ENCODE results near the gene GSTO1. TPM values are rescaled to one million over a fixed set of nuclear protein-coding genes. Genes with fewer than 3 reads are reported as not detected.

The GSTO1 gene
- total RNA-seq, 1 experiment from 2014 or later: 126 TPM

DNA sequence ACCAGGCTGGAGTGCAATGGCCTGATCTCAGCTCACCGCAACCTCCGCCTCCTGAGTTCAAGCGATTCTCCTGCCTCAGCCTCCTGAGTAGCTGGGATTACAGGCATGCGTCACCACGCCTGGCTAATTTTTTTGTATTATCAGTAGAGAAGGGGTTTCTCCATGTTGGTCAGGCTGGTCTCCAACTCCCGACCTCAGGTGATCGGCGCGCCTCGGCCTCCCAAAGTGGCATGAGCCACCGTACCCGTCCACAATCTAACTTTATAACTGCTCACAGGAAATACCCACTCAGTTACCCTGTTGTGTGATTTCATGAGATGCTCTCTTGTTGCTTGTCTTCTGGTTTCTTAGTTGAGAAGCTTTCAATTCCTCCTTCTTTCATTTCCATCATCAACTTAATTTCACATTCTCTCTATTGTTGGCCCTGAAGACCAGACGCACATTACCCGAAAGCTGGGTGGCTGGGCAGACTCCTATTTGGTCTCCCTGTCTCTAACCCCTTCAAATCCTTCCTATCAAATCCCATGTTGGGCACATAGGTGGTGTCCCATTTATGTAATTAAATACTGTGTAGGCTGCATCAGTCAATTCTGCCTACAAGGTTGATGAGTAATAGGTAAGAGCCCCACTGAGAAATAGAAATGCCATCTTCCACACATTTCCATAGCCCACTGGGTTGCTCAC is 13.2 kb downstream of the GSTO1 start:
- Histone ChIP-seq H3K27me3 (replicated peaks; ENCODE audit: insufficient read depth, low read depth, low read length, poor library complexity) (no peaks in the 10 kb centered on the region), H3K9me3 (ENCODE audit: low read depth, low read length, poor library complexity, severe bottlenecking) (no peaks in the 10 kb centered on the region), H3K36me3 (ENCODE audit: insufficient read depth, low read length, poor library complexity, severe bottlenecking) (peaks cover 49% of the 10 kb centered on the region), H3K27ac (ENCODE audit: low read depth, low read length, poor library complexity, severe bottlenecking) (no peak overlapping the region), H3K4me1 (ENCODE audit: insufficient read depth, low read length, poor library complexity, severe bottlenecking) (peaks cover 11% of the 10 kb centered on the region), H3K4me3 (ENCODE audit: low read depth, low read length, poor library complexity, severe bottlenecking) (peak overlapping the region; percentile 68)
- POLR2A ChIA-PET (ENCODE audit: low non-redundant PET): no interaction called here
- CTCF ChIA-PET: no interaction called here
- intact Hi-C loops (cut with micrococcal nuclease; ENCODE audit: unreplicated experiment): loop anchor here (5.0 kb wide), 1 partner anchor 381 kb away; no protein-coding TSS in a partner anchor
- DNase-seq (ENCODE audit: low spot score): no peak
- TF ChIP-seq, protein P1, sequence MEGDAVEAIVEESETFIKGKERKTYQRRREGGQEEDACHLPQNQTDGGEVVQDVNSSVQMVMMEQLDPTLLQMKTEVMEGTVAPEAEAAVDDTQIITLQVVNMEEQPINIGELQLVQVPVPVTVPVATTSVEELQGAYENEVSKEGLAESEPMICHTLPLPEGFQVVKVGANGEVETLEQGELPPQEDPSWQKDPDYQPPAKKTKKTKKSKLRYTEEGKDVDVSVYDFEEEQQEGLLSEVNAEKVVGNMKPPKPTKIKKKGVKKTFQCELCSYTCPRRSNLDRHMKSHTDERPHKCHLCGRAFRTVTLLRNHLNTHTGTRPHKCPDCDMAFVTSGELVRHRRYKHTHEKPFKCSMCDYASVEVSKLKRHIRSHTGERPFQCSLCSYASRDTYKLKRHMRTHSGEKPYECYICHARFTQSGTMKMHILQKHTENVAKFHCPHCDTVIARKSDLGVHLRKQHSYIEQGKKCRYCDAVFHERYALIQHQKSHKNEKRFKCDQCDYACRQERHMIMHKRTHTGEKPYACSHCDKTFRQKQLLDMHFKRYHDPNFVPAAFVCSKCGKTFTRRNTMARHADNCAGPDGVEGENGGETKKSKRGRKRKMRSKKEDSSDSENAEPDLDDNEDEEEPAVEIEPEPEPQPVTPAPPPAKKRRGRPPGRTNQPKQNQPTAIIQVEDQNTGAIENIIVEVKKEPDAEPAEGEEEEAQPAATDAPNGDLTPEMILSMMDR (conservative IDR thresholded peaks at IDR 0.05; ENCODE audit: low read depth, low read length): no peak
- no peak for TF ChIP-seq EZH2 (IDR thresholded peaks at IDR 0.05; ENCODE audit: borderline replicate concordance, low read depth, low read length, poor library complexity, severe bottlenecking)
- no TSS peak for BruUV-seq (replicated peaks)

DNA sequence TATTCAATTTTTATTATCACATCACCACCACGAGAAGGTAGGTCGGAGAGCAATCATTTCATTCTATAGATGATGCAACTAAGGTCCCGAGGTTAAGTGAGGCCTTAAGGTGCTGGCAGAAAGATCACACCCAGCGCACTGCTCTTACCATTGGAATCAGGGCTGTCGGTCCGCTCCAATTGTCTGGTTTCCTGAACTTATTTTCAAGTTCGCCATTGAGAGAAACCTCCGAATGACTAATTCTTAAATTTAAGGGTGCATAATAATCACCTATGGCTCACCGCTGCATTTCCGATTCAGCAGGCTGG is 13.7 kb downstream of the GSTO1 start:
- Histone ChIP-seq H3K27me3 (replicated peaks; ENCODE audit: insufficient read depth, low read depth, low read length, poor library complexity) (no peaks in the 10 kb centered on the region), H3K27ac (ENCODE audit: low read depth, low read length, poor library complexity, severe bottlenecking) (peak overlapping the region; percentile 81), H3K4me3 (ENCODE audit: low read depth, low read length, poor library complexity, severe bottlenecking) (peak overlapping the region; percentile 68), H3K9me3 (ENCODE audit: low read depth, low read length, poor library complexity, severe bottlenecking) (no peaks in the 10 kb centered on the region), H3K36me3 (ENCODE audit: insufficient read depth, low read length, poor library complexity, severe bottlenecking) (peaks cover 44% of the 10 kb centered on the region), H3K4me1 (ENCODE audit: insufficient read depth, low read length, poor library complexity, severe bottlenecking) (peaks cover 11% of the 10 kb centered on the region)
- POLR2A ChIA-PET (ENCODE audit: low non-redundant PET): interaction anchor here (0.6 kb wide), 1 partner anchor 168 kb away, joined by 3 read pairs; no protein-coding TSS in a partner anchor
- TSS peak; percentile 69 for BruUV-seq (replicated peaks)
- TF ChIP-seq, protein P1 (conservative IDR thresholded peaks at IDR 0.05; ENCODE audit: low read depth, low read length): no peak
- TF ChIP-seq EZH2 (IDR thresholded peaks at IDR 0.05; ENCODE audit: borderline replicate concordance, low read depth, low read length, poor library complexity, severe bottlenecking): no peak
- no peak for DNase-seq (ENCODE audit: low spot score)
- CTCF ChIA-PET: interaction anchor here (1.0 kb wide), 1 partner anchor 85 kb away, joined by 5 read pairs; the partner anchor contains the start of gene CFAP58
- intact Hi-C loops (cut with micrococcal nuclease; ENCODE audit: unreplicated experiment): loop anchor here (5.0 kb wide), 1 partner anchor 381 kb away; no protein-coding TSS in a partner anchor

DNA sequence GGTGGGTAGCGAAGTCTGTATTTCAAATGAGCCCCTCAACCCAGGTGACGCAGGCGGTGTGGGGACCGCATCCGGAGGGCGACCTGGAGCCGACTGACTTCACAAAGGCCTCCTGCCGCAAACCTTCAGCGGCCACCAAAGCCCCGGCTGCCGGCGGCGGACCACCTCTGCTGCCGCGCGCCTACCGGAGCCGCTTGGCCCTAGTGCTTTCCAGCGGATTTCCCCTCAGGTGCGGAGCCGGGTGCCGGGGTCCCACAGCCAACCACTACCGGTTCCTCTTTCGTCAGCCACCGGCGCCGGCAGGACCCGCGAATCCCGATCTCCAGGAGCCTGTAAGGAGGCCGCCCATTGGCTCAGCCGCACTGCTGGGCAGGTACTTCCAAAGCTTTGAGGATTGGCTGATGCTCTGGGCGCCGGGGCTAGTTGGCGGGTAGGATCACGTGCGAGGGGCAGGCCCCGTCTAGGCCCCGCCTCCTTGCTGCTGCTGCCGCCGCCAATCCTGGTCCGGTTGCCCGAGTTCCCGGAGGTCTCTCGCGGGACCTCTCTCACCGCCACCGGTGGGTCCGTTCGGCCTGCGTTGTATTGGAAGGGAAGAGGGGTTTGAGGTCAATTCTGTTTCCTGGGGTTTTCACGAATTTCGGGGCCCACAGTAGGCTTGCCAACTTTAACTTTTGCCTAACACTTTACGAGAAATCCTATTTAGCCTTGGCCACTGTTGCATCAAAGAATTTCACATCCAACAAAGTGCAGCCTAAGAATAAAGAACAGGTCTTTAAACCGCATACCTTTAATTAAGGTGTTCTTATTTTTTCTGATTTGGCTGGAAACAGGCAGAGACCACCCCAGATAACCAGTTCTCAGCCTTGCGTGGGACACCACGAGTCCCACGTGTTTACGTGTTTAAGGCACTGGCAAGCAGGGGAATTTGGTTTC is 14.3 kb downstream of the GSTO1 start, which contains the start of gene GSTO2:
GSTO2 (plus strand) TSS at position 472 of the 933 bp plus-strand sequence. CDS start 5,732 bp downstream, outside the sequence.
- no peaks in the 10 kb centered on the region for H3K9me3 ChIP-seq (ENCODE audit: low read depth, low read length, poor library complexity, severe bottlenecking)
- intact Hi-C loops (cut with micrococcal nuclease; ENCODE audit: unreplicated experiment): loop anchor here (5.0 kb wide), 1 partner anchor 382 kb away; no protein-coding TSS in a partner anchor
- TF ChIP-seq EZH2 (IDR thresholded peaks at IDR 0.05; ENCODE audit: borderline replicate concordance, low read depth, low read length, poor library complexity, severe bottlenecking): no peak
- DNase-seq (ENCODE audit: low spot score): peak; percentile 99
- ChIA-PET CTCF (interaction anchor here (1.0 kb wide), 1 partner anchor 85 kb away, joined by 5 read pairs; the partner anchor contains the start of gene CFAP58), POLR2A (ENCODE audit: low non-redundant PET) (interaction anchor here (0.6 to 1.2 kb wide), 2 partner anchors 12 to 168 kb away, joined by 3 read pairs; no protein-coding TSS in a partner anchor)
- TSS peak; percentile 75 for BruUV-seq (replicated peaks)
- H3K4me3 ChIP-seq (ENCODE audit: low read depth, low read length, poor library complexity, severe bottlenecking): peak within 1 kb of the TSS; percentile 68
- H3K36me3 ChIP-seq (ENCODE audit: insufficient read depth, low read length, poor library complexity, severe bottlenecking): peaks cover 38% of the 10 kb centered on the region
- no peaks in the 10 kb centered on the region for H3K27me3 ChIP-seq (replicated peaks; ENCODE audit: insufficient read depth, low read depth, low read length, poor library complexity)
- peaks cover 11% of the 10 kb centered on the region for H3K4me1 ChIP-seq (ENCODE audit: insufficient read depth, low read length, poor library complexity, severe bottlenecking)
- peak within 1 kb of the TSS; percentile 81 for H3K27ac ChIP-seq (ENCODE audit: low read depth, low read length, poor library complexity, severe bottlenecking)
